HepG2 (cell line): Measurements from ENCODE around the gene LGALS8. TPM values are rescaled to one million over a fixed set of nuclear protein-coding genes. Genes with fewer than 3 reads are reported as not detected.

Experiments
- CEBPB ChIP-seq: IDR thresholded peaks from 2 replicates; pipeline ENCODE4 v1.6.1; 2011; ENCODE audit warnings: low read depth, low read length, improper control_type of control experiment, borderline replicate concordance
- CERS6 ChIP-seq: sonication (generic); formaldehyde crosslinking; IDR thresholded peaks from 2 replicates; pipeline ENCODE4 v1.5.0; 2020; ENCODE audit warnings: missing genetic modification reagents
- CHD2 ChIP-seq: IDR thresholded peaks from 2 replicates; pipeline ENCODE4 v1.6.1; 2011; ENCODE audit warnings: low read depth, low read length, improper control_type of control experiment
- CHD4 ChIP-seq: fragments of 200-600 bp; sonication (generic); IDR thresholded peaks from 2 replicates; pipeline ENCODE4 v1.7.0; 2017; ENCODE audit warnings: mild to moderate bottlenecking, low read length, borderline replicate concordance
- DNMT1 ChIP-seq: sonication (generic); formaldehyde crosslinking; IDR thresholded peaks from 2 replicates; pipeline ENCODE4 v1.5.1; 2020; ENCODE audit warnings: mild to moderate bottlenecking, missing genetic modification reagents
- HHEX ChIP-seq: IDR thresholded peaks from 2 replicates; pipeline ENCODE4 v1.6.1; 2016; ENCODE audit warnings: control low read depth
- HMG20A ChIP-seq: IDR thresholded peaks from 2 replicates; pipeline ENCODE4 v1.6.1; 2016; ENCODE audit warnings: borderline replicate concordance
- JUND ChIP-seq: sonication (generic); formaldehyde crosslinking; IDR thresholded peaks from 2 replicates; pipeline ENCODE4 v1.8.0; 2022; ENCODE audit warnings: mild to moderate bottlenecking, missing genetic modification reagents
- KLF9 ChIP-seq: IDR thresholded peaks from 2 replicates; pipeline ENCODE4 v1.6.1; 2016; ENCODE audit warnings: low read depth
- MYNN ChIP-seq: sonication (generic); formaldehyde crosslinking; IDR thresholded peaks from 2 replicates; pipeline ENCODE4 v1.4.0; 2020; ENCODE audit warnings: mild to moderate bottlenecking, low read depth, missing genetic modification reagents
- RXRB ChIP-seq: IDR thresholded peaks from 2 replicates; pipeline ENCODE4 v1.6.1; 2016; ENCODE audit warnings: borderline replicate concordance, missing genetic modification reagents, missing compliant biosample characterization
- ZFP1 ChIP-seq: IDR thresholded peaks from 2 replicates; pipeline ENCODE4 v1.6.1; 2016
- ZKSCAN8 ChIP-seq: IDR thresholded peaks from 2 replicates; pipeline ENCODE4 v1.6.1; 2016; ENCODE audit warnings: borderline replicate concordance, missing genetic modification reagents, missing compliant biosample characterization
- ZNF451 ChIP-seq: sonication (generic); formaldehyde crosslinking; IDR thresholded peaks from 2 replicates; pipeline ENCODE4 v1.5.0; 2020; ENCODE audit warnings: mild to moderate bottlenecking, missing genetic modification reagents
- ZNF530 ChIP-seq: sonication (generic); formaldehyde crosslinking; IDR thresholded peaks from 2 replicates; pipeline ENCODE4 v1.5.0; 2020; ENCODE audit warnings: low read depth, mild to moderate bottlenecking, missing genetic modification reagents
- ZNF567 ChIP-seq: sonication (generic); formaldehyde crosslinking; IDR thresholded peaks from 2 replicates; pipeline ENCODE4 v1.8.1; 2023; ENCODE audit warnings: mild to moderate bottlenecking, missing genetic modification reagents, borderline replicate concordance
- ZNF691 ChIP-seq: sonication (generic); formaldehyde crosslinking; IDR thresholded peaks from 2 replicates; pipeline ENCODE4 v1.4.0; 2020; ENCODE audit warnings: missing genetic modification reagents, low read depth, mild to moderate bottlenecking, borderline replicate concordance
- ZNF839 ChIP-seq: sonication (generic); formaldehyde crosslinking; IDR thresholded peaks from 2 replicates; pipeline ENCODE4 v1.4.0; 2020; ENCODE audit warnings: missing genetic modification reagents, mild to moderate bottlenecking, borderline replicate concordance
- polyA plus RNA-seq, 8 experiments: library from polyadenylated mRNA; depleted of rRNA in 3 of 8; stranded (reverse) in 7 of 8; unstranded in 1 of 8; fragments of >200 nt; fragmentation: Illumina TruSeq in 4 of 8; extraction: Trizol in 4 of 8; gene quantifications; 2 replicates each; pipeline versions ENCODE4 v1.2.1 to v1.2.3, GENCODE V29; 2011 to 2016; ENCODE audit warnings: low read depth in 4 of 8, missing spikeins in 1 of 8, mixed read lengths in 1 of 8; ENCODE audit not compliant: insufficient read depth in 1 of 8
- total RNA-seq, 5 experiments: library from RNA; depleted of rRNA; stranded (reverse); fragments of >200 nt; fragmentation: Illumina TruSeq; extraction: Trizol; gene quantifications; 2 replicates each; pipeline ENCODE4 v1.2.3, GENCODE V29; 2016; ENCODE audit warnings: low read depth in 1 of 5
- TF ChIP-seq, protein P1 (sequence below): sonication (generic); formaldehyde crosslinking; IDR thresholded peaks from 2 replicates; pipeline ENCODE4 v1.4.0; 2020; ENCODE audit warnings: mild to moderate bottlenecking, missing genetic modification reagents
- TF ChIP-seq, protein P2 (sequence below): sonication (generic); formaldehyde crosslinking; IDR thresholded peaks from 2 replicates; pipeline ENCODE4 v1.5.1; 2020; ENCODE audit warnings: missing genetic modification reagents, mild to moderate bottlenecking, borderline replicate concordance
- TF ChIP-seq, protein P3 (sequence below): sonication (generic); formaldehyde crosslinking; IDR thresholded peaks from 2 replicates; pipeline ENCODE4 v1.5.0; 2020; ENCODE audit warnings: missing genetic modification reagents
- TF ChIP-seq, protein P4 (sequence below): sonication (generic); formaldehyde crosslinking; IDR thresholded peaks from 2 replicates; pipeline ENCODE4 v1.5.0; 2020; ENCODE audit warnings: mild to moderate bottlenecking, missing genetic modification reagents

LGALS8 gene
- total and polyA plus RNA-seq, 2 of the 13 experiments (the other 11 are each of a cell fraction or from before 2014, with no cell fraction given) = 29.3 to 185 TPM

DNA sequence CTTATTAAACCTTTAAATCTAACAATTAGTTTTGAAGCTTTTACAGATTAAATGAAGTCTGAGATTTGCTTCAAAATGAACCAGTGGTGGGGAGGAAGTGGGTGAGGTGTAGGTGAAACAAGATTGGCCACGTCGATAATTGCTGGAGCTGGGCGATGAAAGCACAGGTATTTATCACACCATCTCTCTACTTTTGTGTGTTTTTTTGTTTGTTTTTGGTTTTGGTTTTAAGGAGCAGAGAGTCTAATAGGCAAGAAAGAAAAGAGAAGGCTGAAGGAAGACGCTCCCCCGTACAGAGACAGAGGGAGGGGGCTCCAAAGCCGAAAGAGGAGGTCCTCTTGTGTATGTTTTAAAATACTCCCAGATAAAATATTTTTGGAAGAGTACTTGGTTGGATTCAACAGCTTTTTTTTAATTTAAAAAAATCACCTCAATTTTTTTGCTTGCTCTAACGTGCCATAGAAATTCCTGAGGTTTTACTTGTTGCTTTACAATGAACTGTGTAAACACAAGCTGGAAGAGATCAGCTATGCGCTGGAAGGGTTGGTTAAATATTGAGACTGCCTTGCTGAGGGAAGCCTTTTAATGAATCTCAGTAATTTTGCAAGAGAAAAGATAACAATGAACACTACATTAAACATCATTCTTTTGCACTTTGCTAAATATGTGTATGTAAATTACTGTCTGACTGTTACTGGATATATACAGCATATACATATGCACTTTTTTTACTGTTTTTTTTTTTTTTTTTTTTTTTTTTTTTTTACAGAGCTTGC lies 6.7 kb upstream of the LGALS8 start (continued):
- no peak for TF ChIP-seq CERS6 (CRISPR knock-in tag)
- TF ChIP-seq ZNF451 = no peak
- TF ChIP-seq JUND (CRISPR knock-in tag) = no peak
- TF ChIP-seq, protein P1, sequence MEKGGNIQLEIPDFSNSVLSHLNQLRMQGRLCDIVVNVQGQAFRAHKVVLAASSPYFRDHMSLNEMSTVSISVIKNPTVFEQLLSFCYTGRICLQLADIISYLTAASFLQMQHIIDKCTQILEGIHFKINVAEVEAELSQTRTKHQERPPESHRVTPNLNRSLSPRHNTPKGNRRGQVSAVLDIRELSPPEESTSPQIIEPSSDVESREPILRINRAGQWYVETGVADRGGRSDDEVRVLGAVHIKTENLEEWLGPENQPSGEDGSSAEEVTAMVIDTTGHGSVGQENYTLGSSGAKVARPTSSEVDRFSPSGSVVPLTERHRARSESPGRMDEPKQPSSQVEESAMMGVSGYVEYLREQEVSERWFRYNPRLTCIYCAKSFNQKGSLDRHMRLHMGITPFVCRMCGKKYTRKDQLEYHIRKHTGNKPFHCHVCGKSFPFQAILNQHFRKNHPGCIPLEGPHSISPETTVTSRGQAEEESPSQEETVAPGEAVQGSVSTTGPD (CRISPR knock-in tag) = no peak
- 0 out of 2 replicates have a peak, but pooled peaks have one; percentile 0 for TF ChIP-seq CEBPB
- no peak for TF ChIP-seq MYNN (CRISPR knock-in tag)
- TF ChIP-seq, protein P2, sequence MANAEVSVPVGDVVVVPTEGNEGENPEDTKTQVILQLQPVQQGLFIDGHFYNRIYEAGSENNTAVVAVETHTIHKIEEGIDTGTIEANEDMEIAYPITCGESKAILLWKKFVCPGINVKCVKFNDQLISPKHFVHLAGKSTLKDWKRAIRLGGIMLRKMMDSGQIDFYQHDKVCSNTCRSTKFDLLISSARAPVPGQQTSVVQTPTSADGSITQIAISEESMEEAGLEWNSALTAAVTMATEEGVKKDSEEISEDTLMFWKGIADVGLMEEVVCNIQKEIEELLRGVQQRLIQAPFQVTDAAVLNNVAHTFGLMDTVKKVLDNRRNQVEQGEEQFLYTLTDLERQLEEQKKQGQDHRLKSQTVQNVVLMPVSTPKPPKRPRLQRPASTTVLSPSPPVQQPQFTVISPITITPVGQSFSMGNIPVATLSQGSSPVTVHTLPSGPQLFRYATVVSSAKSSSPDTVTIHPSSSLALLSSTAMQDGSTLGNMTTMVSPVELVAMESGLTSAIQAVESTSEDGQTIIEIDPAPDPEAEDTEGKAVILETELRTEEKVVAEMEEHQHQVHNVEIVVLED (CRISPR knock-in tag) = no peak
- TF ChIP-seq ZFP1 (CRISPR knock-in tag) = no peak
- TF ChIP-seq, protein P3, sequence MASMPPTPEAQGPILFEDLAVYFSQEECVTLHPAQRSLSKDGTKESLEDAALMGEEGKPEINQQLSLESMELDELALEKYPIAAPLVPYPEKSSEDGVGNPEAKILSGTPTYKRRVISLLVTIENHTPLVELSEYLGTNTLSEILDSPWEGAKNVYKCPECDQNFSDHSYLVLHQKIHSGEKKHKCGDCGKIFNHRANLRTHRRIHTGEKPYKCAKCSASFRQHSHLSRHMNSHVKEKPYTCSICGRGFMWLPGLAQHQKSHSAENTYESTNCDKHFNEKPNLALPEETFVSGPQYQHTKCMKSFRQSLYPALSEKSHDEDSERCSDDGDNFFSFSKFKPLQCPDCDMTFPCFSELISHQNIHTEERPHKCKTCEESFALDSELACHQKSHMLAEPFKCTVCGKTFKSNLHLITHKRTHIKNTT = no peak
- TF ChIP-seq RXRB (CRISPR knock-in tag) = no peak
- peak; percentile 67; the same call in 1 of the 2 replicates for TF ChIP-seq CHD4
- TF ChIP-seq ZNF567 (CRISPR knock-in tag) = no peak
- TF ChIP-seq ZNF530 (CRISPR knock-in tag) = no peak
- no peak for TF ChIP-seq CHD2
- TF ChIP-seq ZNF691 (CRISPR knock-in tag) = no peak
- TF ChIP-seq ZKSCAN8 (CRISPR knock-in tag) = no peak
- no peak for TF ChIP-seq ZNF839
- no peak for TF ChIP-seq DNMT1 (CRISPR knock-in tag)
- TF ChIP-seq HHEX = no peak
- TF ChIP-seq HMG20A (CRISPR knock-in tag) = peak; percentile 70; the same call in 1 of the 2 replicates
- TF ChIP-seq, protein P4, sequence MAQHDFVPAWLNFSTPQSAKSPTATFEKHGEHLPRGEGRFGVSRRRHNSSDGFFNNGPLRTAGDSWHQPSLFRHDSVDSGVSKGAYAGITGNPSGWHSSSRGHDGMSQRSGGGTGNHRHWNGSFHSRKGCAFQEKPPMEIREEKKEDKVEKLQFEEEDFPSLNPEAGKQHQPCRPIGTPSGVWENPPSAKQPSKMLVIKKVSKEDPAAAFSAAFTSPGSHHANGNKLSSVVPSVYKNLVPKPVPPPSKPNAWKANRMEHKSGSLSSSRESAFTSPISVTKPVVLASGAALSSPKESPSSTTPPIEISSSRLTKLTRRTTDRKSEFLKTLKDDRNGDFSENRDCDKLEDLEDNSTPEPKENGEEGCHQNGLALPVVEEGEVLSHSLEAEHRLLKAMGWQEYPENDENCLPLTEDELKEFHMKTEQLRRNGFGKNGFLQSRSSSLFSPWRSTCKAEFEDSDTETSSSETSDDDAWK (CRISPR knock-in tag) = no peak
- no peak for TF ChIP-seq KLF9 (CRISPR knock-in tag)
